ENCODE data around the gene ZNF628.

Gene ZNF628

GRCh38 chr19:55465460-55466240 lies 10.8 kb upstream of the ZNF628 start:
- no peak for DNase-seq

- DNase-seq: no peak
These were observed 10.2 kb upstream of the ZNF628 start for GRCh38 chr19:55466241-55466614.

GRCh38 chr19:55467236-55468053 lies 9.0 kb upstream of the ZNF628 start:
- DNase-seq: peak; percentile 73

GRCh38 chr19:55468054-55468393 lies 8.4 kb upstream of the ZNF628 start:
- DNase-seq: no peak

- no peak for DNase-seq
These were observed 5.2 kb upstream of the ZNF628 start for GRCh38 chr19:55471266-55471665.

GRCh38 chr19:55472463-55472862 lies 4.0 kb upstream of the ZNF628 start:
- DNase-seq: peak; percentile 89

- DNase-seq: peak; percentile 37
These were observed 3.0 kb upstream of the ZNF628 start for GRCh38 chr19:55473225-55474012.

- no peak for DNase-seq
These were observed 1.9 kb upstream of the ZNF628 start for GRCh38 chr19:55474269-55475265.

GRCh38 chr19:55477905-55478304 lies 1.5 kb downstream of the ZNF628 start:
- no peak for DNase-seq

GRCh38 chr19:55478364-55478763 lies 1.9 kb downstream of the ZNF628 start:
- no peak for DNase-seq

GRCh38 chr19:55479045-55479444 lies 2.6 kb downstream of the ZNF628 start:
- no peak for DNase-seq

GRCh38 chr19:55479451-55480230 lies 3.2 kb downstream of the ZNF628 start:
- no peak for DNase-seq

GRCh38 chr19:55481148-55481793 lies 4.9 kb downstream of the ZNF628 start:
- DNase-seq: no peak

GRCh38 chr19:55481794-55482155 lies 5.4 kb downstream of the ZNF628 start:
- DNase-seq: no peak

GRCh38 chr19:55482156-55482961 lies 5.9 kb downstream of the ZNF628 start:
- no peak for DNase-seq

GRCh38 chr19:55482967-55483705 lies 6.7 kb downstream of the ZNF628 start:
- DNase-seq: no peak

- DNase-seq: no peak
These were observed 7.5 kb downstream of the ZNF628 start for GRCh38 chr19:55483706-55484592.

Measured in EL (cell line).